C4-2B (cell line): ENCODE results near the gene NSFL1C.

ENCODE experiments used
- ZFX ChIP-seq: fragments of 450-650 bp; IDR thresholded peaks from 2 replicates; pipeline ENCODE4 v1.6.1; 2017
- TF ChIP-seq, protein P1 (sequence below): fragments of 450-650 bp; conservative IDR thresholded peaks from 2 replicates; pipeline ENCODE4 v1.5.1; 2017; ENCODE audit warnings: mild to moderate bottlenecking

DNA sequence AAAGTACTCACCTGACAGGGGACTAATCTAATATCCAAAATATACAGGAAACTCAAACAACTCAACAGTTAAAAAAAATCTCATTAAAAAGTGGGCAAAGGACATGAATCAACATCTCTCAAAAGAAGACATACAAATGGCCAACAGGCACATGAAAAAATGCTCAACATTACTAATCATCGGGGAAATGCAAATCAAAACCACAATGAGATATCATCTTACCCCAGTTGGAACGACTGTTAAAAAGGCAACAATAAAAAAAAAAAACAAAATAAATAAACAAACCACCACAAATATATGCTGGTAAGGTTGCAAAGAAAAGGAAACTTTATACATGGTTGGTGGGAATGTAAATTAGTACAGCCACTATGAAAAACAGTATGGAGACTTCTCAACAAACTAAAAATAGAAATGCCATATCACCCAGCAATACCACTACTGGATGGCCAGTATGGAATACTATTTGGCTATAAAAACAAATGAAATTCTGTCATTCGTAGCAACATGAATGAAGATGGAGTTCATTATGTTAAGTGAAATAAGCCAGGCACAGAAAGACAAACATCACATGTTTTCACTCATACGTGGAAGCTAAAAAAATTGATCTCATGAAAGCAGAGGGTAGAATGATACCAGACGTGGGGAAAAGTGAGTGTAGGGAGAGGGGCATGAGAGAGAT is 17.9 kb upstream of the NSFL1C start:
- TF ChIP-seq, protein P1, sequence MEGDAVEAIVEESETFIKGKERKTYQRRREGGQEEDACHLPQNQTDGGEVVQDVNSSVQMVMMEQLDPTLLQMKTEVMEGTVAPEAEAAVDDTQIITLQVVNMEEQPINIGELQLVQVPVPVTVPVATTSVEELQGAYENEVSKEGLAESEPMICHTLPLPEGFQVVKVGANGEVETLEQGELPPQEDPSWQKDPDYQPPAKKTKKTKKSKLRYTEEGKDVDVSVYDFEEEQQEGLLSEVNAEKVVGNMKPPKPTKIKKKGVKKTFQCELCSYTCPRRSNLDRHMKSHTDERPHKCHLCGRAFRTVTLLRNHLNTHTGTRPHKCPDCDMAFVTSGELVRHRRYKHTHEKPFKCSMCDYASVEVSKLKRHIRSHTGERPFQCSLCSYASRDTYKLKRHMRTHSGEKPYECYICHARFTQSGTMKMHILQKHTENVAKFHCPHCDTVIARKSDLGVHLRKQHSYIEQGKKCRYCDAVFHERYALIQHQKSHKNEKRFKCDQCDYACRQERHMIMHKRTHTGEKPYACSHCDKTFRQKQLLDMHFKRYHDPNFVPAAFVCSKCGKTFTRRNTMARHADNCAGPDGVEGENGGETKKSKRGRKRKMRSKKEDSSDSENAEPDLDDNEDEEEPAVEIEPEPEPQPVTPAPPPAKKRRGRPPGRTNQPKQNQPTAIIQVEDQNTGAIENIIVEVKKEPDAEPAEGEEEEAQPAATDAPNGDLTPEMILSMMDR = no peak
- TF ChIP-seq ZFX = no peak
